OCI-LY7 (cell line): Measurements from ENCODE around the gene STYXL1. TPM values are rescaled to one million over a fixed set of nuclear protein-coding genes. Genes with fewer than 3 reads are reported as not detected.

Experiments
- BruUV-seq: library from RNA; stranded (reverse); fragments of 400-500 nt; replicated peaks from 2 replicates; lab custom pipeline; 2021; lab: Mats Ljungman, UMichigan
- CTCF ChIA-PET: fragments of 300-600 bp; sonication (Branson Sonifier 250); formaldehyde crosslinking; loops from one replicate; lab custom pipeline; 2022; ENCODE audit warnings: antibody characterized with exemption; ENCODE audit not compliant: unreplicated experiment; lab: Charles Lee
- POLR2A ChIA-PET: fragments of 300-600 bp; sonication (Branson Sonifier 250); formaldehyde crosslinking; loops from one replicate; lab custom pipeline; 2022; ENCODE audit warnings: antibody characterized with exemption; lab: Charles Lee
- DNase-seq: peaks from one replicate; pipeline ENCODE4 v3.0.0-alpha.2; 2015; ENCODE audit warnings: low spot score
- H2AFZ ChIP-seq: fragments of 200-600 bp; sonication (generic), shearing (Covaris generic); 2 replicates; pipeline ENCODE4 v1.6.1; 2014; ENCODE audit warnings: mild to moderate bottlenecking, antibody characterized with exemption, low read length, moderate library complexity
- H3K27ac ChIP-seq: fragments of 200-600 bp; sonication (generic); 2 replicates; pipeline ENCODE4 v1.5.1; 2014; ENCODE audit warnings: mixed run types, low read depth, mild to moderate bottlenecking, moderate library complexity, low read length, inconsistent platforms; ENCODE audit not compliant: poor library complexity, severe bottlenecking
- H3K36me3 ChIP-seq: fragments of 200-600 bp; sonication (generic); 2 replicates; pipeline ENCODE4 v1.6.1; 2014; ENCODE audit warnings: mild to moderate bottlenecking, antibody characterized with exemption, low read length, moderate library complexity, mixed read lengths; ENCODE audit not compliant: insufficient read depth
- H3K4me1 ChIP-seq: fragments of 200-600 bp; sonication (generic); 2 replicates; pipeline ENCODE4 v1.5.1; 2014; ENCODE audit warnings: mild to moderate bottlenecking, low read length; ENCODE audit not compliant: insufficient read depth, poor library complexity, severe bottlenecking
- H3K4me2 ChIP-seq: fragments of 200-600 bp; sonication (generic); 2 replicates; pipeline ENCODE4 v1.6.1; 2014; ENCODE audit warnings: mild to moderate bottlenecking, low read length
- H3K4me3 ChIP-seq: fragments of 200-600 bp; sonication (generic); 2 replicates; pipeline ENCODE4 v1.5.1; 2014; ENCODE audit warnings: mild to moderate bottlenecking, low read depth, low read length; ENCODE audit not compliant: poor library complexity, severe bottlenecking
- H3K79me2 ChIP-seq: fragments of 200-600 bp; sonication (generic); 2 replicates; pipeline ENCODE4 v1.6.1; 2016; ENCODE audit warnings: low read depth, mild to moderate bottlenecking, low read length, moderate library complexity, mixed read lengths; ENCODE audit not compliant: insufficient read depth
- H3K9me2 ChIP-seq: fragments of 200-600 bp; sonication (generic); 2 replicates; pipeline ENCODE4 v1.6.1; 2016; ENCODE audit warnings: mild to moderate bottlenecking, low read length, mixed read lengths; ENCODE audit not compliant: insufficient read depth
- H3K9me3 ChIP-seq: fragments of 200-600 bp; sonication (generic); 2 replicates; pipeline ENCODE4 v1.6.1; 2014; ENCODE audit warnings: mild to moderate bottlenecking, mixed run types, low read length, mixed read lengths
- H4K20me1 ChIP-seq: fragments of 200-600 bp; sonication (generic); 2 replicates; pipeline ENCODE4 v1.6.1; 2014; ENCODE audit warnings: mild to moderate bottlenecking, antibody characterized with exemption, low read length, moderate library complexity, mixed read lengths; ENCODE audit not compliant: insufficient read depth
- CTCF ChIP-seq: fragments of 200-600 bp; sonication (generic); conservative IDR thresholded peaks from 2 replicates; pipeline ENCODE4 v1.5.1; 2014; ENCODE audit warnings: mild to moderate bottlenecking, antibody characterized with exemption, low read length, moderate library complexity, mixed read lengths
- EZH2phosphoT487 ChIP-seq: fragments of 200-600 bp; sonication (generic); IDR thresholded peaks from 2 replicates; pipeline ENCODE4 v1.6.1; 2018; ENCODE audit warnings: low read depth, borderline replicate concordance, mild to moderate bottlenecking, mixed run types, antibody characterized with exemption, low read length, moderate library complexity, mixed read lengths
- intact Hi-C: fragments of 100-400 bp; cut with micrococcal nuclease; formaldehyde crosslinking; loops from one replicate; pipeline ENCODE4 v1.10.0; 2022; ENCODE audit not compliant: unreplicated experiment
- total RNA-seq, 2 experiments: library from RNA; depleted of rRNA in 1 of 2; stranded (reverse); fragments of >200 nt in 1 of 2; shearing (Covaris generic) in 1 of 2; gene quantifications; 2 replicates each; pipeline ENCODE4 v1.2.3, GENCODE V29; 2014 to 2022

The STYXL1 gene
- total RNA-seq, 2 experiments from 2014 or later, result 27.6 to 37.4 TPM

- Histone ChIP-seq H2AFZ (no peak overlapping the region), H3K4me1 (no peaks in the 10 kb centered on the region), H3K27ac (no peak overlapping the region), H3K79me2 (no peaks in the 10 kb centered on the region), H4K20me1 (no peaks in the 10 kb centered on the region), H3K4me2 (no peak overlapping the region), H3K4me3 (no peak overlapping the region), H3K36me3 (peaks cover 21% of the 10 kb centered on the region), H3K9me3 (no peaks in the 10 kb centered on the region), H3K9me2 (no peaks in the 10 kb centered on the region)
- ChIA-PET CTCF (no interaction called here), POLR2A (interaction anchor here (0.6 kb wide), 1 partner anchor 28 kb away, joined by 7 read pairs; no protein-coding TSS in a partner anchor)
- intact Hi-C loops, result no loop called here
- TF ChIP-seq CTCF, result no peak
- TF ChIP-seq EZH2phosphoT487, result no peak
- DNase-seq, result no peak
- BruUV-seq, result no TSS peak
These were observed 45.0 kb downstream of the STYXL1 start for GRCh38 chr7:76002822-76003221.

- Histone ChIP-seq H3K4me3 (no peak overlapping the region), H3K4me2 (no peak overlapping the region), H2AFZ (no peak overlapping the region), H3K9me3 (no peaks in the 10 kb centered on the region), H3K79me2 (no peaks in the 10 kb centered on the region), H4K20me1 (no peaks in the 10 kb centered on the region), H3K4me1 (no peaks in the 10 kb centered on the region), H3K27ac (no peak overlapping the region), H3K36me3 (peaks cover 21% of the 10 kb centered on the region), H3K9me2 (no peaks in the 10 kb centered on the region)
- BruUV-seq, result no TSS peak
- POLR2A ChIA-PET, result interaction anchor here (0.6 kb wide), 1 partner anchor 29 kb away, joined by 7 read pairs; no protein-coding TSS in a partner anchor
- TF ChIP-seq CTCF (no peak), EZH2phosphoT487 (no peak)
- DNase-seq, result no peak
- CTCF ChIA-PET, result no interaction called here
- intact Hi-C loops, result no loop called here
These were observed 45.7 kb downstream of the STYXL1 start for GRCh38 chr7:76002139-76002538.

GRCh38 chr7:76000566-76000965 is 47.2 kb downstream of the STYXL1 start:
- no peaks in the 10 kb centered on the region for H3K9me3 ChIP-seq
- H3K79me2 ChIP-seq, result no peaks in the 10 kb centered on the region
- H3K27ac ChIP-seq, result no peak overlapping the region
- H3K4me2 ChIP-seq, result no peak overlapping the region
- no peak overlapping the region for H2AFZ ChIP-seq
- H4K20me1 ChIP-seq, result no peaks in the 10 kb centered on the region
- H3K36me3 ChIP-seq, result peaks cover 21% of the 10 kb centered on the region
- no peaks in the 10 kb centered on the region for H3K9me2 ChIP-seq
- H3K4me3 ChIP-seq, result no peak overlapping the region
- no peaks in the 10 kb centered on the region for H3K4me1 ChIP-seq
- BruUV-seq, result no TSS peak
- TF ChIP-seq EZH2phosphoT487 (no peak), CTCF (no peak)
- intact Hi-C loops, result no loop called here
- ChIA-PET POLR2A (no interaction called here), CTCF (no interaction called here)
- no peak for DNase-seq
